GM12878 (cell line): ENCODE data around the gene ME3. TPM values are rescaled to one million over a fixed set of nuclear protein-coding genes. Genes with fewer than 3 reads are reported as not detected.

Experiments
- ATAC-seq: fragments of 200-7000 bp; cut with Tn5 transposase; 3 replicates; pipeline ENCODE4 v1.9.1; 2020; ENCODE audit warnings: mild to moderate bottlenecking, moderate library complexity
- BruUV-seq: library from RNA; stranded (reverse); fragments of 400-500 nt; replicated peaks from 2 replicates; lab custom pipeline; 2021; lab: Mats Ljungman, UMichigan
- CTCF ChIA-PET: fragments of 300-600 bp; sonication (Branson Sonifier 250); formaldehyde crosslinking; extraction: SDS; loops from one replicate; lab custom pipeline; 2021; ENCODE audit warnings: inconsistent platforms; lab: Yijun Ruan, JAX
- POLR2A ChIA-PET: fragments of 350-600 bp; formaldehyde crosslinking; extraction: SDS; loops from one replicate; lab custom pipeline; 2021; ENCODE audit warnings: inconsistent platforms; lab: Charles Lee
- RAD21 ChIA-PET: fragments of 300-600 bp; sonication (Branson Sonifier 250); formaldehyde crosslinking; loops from one replicate; lab custom pipeline; 2023; ENCODE audit warnings: antibody characterized with exemption; ENCODE audit not compliant: unreplicated experiment; lab: Charles Lee
- SMC1A ChIA-PET: fragments of 300-600 bp; sonication (Branson Sonifier 250); formaldehyde crosslinking; loops from one replicate; lab custom pipeline; 2023; ENCODE audit not compliant: unreplicated experiment, uncharacterized antibody; lab: Charles Lee
- DNase-seq: peaks from one replicate; pipeline ENCODE4 v3.0.0-alpha.2; 2011; ENCODE audit warnings: low read depth, low spot score
- FAIRE-seq: peaks from 3 replicates; lab custom pipeline; 2011; peaks lifted over from hg19 to GRCh38; lab: Jason Lieb, UNC
- H2AFZ ChIP-seq: 2 replicates; pipeline ENCODE4 v1.6.0; 2011; ENCODE audit warnings: low read depth, low read length, control low read depth; ENCODE audit not compliant: control insufficient read depth
- H3K27ac ChIP-seq: 2 replicates; pipeline ENCODE4 v1.5.1; 2011; ENCODE audit warnings: control low read depth; ENCODE audit not compliant: control insufficient read depth, insufficient read depth
- H3K27me3 ChIP-seq, 2 experiments: replicated peaks in 1 of 2; 2 replicates each; pipeline versions ENCODE4 v1.6.0 to v1.6.1; 2011; ENCODE audit warnings: low read length in 1 of 2; ENCODE audit not compliant: control insufficient read depth in 2 of 2, insufficient read depth in 2 of 2
- H3K36me3 ChIP-seq, 2 experiments: 2 replicates each; pipeline ENCODE4 v1.5.1; 2011; ENCODE audit warnings: low read length in 1 of 2; ENCODE audit not compliant: control insufficient read depth in 2 of 2, insufficient read depth in 2 of 2
- H3K4me1 ChIP-seq: 2 replicates; pipeline ENCODE4 v1.6.1; 2011; ENCODE audit warnings: mild to moderate bottlenecking, low read length, moderate library complexity, mixed read lengths; ENCODE audit not compliant: control insufficient read depth, insufficient read depth
- H3K4me2 ChIP-seq: 2 replicates; pipeline ENCODE4 v1.6.0; 2011; ENCODE audit warnings: control low read depth; ENCODE audit not compliant: control insufficient read depth, insufficient read depth
- H3K4me3 ChIP-seq: fragments of 200-600 bp; sonication (generic); 2 replicates; pipeline ENCODE4 v1.5.1; 2016
- H3K79me2 ChIP-seq: 2 replicates; pipeline ENCODE4 v1.6.0; 2011; ENCODE audit warnings: low read length; ENCODE audit not compliant: control insufficient read depth, insufficient read depth
- H3K9ac ChIP-seq: 2 replicates; pipeline ENCODE4 v1.8.0; 2011; ENCODE audit warnings: low read length, control low read depth, mixed read lengths; ENCODE audit not compliant: control insufficient read depth, insufficient read depth
- H3K9me3 ChIP-seq: replicated peaks from 3 replicates; pipeline ENCODE4 v1.5.1; 2011; ENCODE audit warnings: mild to moderate bottlenecking, low read length; ENCODE audit not compliant: control insufficient read depth, insufficient read depth
- H4K20me1 ChIP-seq: 2 replicates; pipeline ENCODE4 v1.6.0; 2011; ENCODE audit not compliant: control insufficient read depth, insufficient read depth
- BACH1 ChIP-seq: fragments of 450-650 bp; IDR thresholded peaks from 2 replicates; pipeline ENCODE4 v1.6.1; 2017; ENCODE audit warnings: mild to moderate bottlenecking, borderline replicate concordance
- CBFB ChIP-seq: IDR thresholded peaks from 2 replicates; pipeline ENCODE4 v1.6.1; 2016; ENCODE audit warnings: antibody characterized with exemption, low read depth
- CTCF ChIP-seq, 3 experiments: IDR thresholded peaks in 2 of 3; conservative IDR thresholded peaks in 1 of 3; 2 replicates each; pipeline ENCODE4 v1.5.1; 2011; ENCODE audit warnings: low read depth in 3 of 3, low read length in 3 of 3, mild to moderate bottlenecking in 3 of 3, control low read depth in 2 of 3, moderate library complexity in 2 of 3, inconsistent platforms in 1 of 3, mixed read lengths in 1 of 3; ENCODE audit not compliant: control insufficient read depth in 2 of 3, insufficient read depth in 1 of 3; ENCODE audit errors: extremely low read depth in 1 of 3
- FOXM1 ChIP-seq: IDR thresholded peaks from 2 replicates; pipeline ENCODE4 v1.6.1; 2012; ENCODE audit warnings: low read depth, mild to moderate bottlenecking, inconsistent platforms, low read length, moderate library complexity
- KDM1A ChIP-seq: fragments of 200-600 bp; sonication (generic); IDR thresholded peaks from 2 replicates; pipeline ENCODE4 v1.6.1; 2016; ENCODE audit warnings: borderline replicate concordance
- LARP7 ChIP-seq: fragments of 450-650 bp; IDR thresholded peaks from 2 replicates; pipeline ENCODE4 v1.6.1; 2017; ENCODE audit warnings: mild to moderate bottlenecking
- NFYA ChIP-seq: IDR thresholded peaks from 2 replicates; pipeline ENCODE4 v1.6.1; 2011; ENCODE audit warnings: low read depth, mild to moderate bottlenecking, low read length, improper control_type of control experiment, borderline replicate concordance
- NR2C2 ChIP-seq: IDR thresholded peaks from 2 replicates; pipeline ENCODE4 v1.6.1; 2011; ENCODE audit warnings: borderline replicate concordance, low read depth; ENCODE audit not compliant: control insufficient read depth, insufficient read length
- PBX3 ChIP-seq: IDR thresholded peaks from 2 replicates; pipeline ENCODE4 v1.6.1; 2011; ENCODE audit warnings: mild to moderate bottlenecking, low read depth, low read length, moderate library complexity; ENCODE audit not compliant: insufficient replicate concordance
- RB1 ChIP-seq: fragments of 450-650 bp; formaldehyde crosslinking; IDR thresholded peaks from 2 replicates; pipeline ENCODE4 v1.6.1; 2017; ENCODE audit warnings: mild to moderate bottlenecking, borderline replicate concordance
- RELA ChIP-seq: fragments of 450-650 bp; IDR thresholded peaks from 2 replicates; pipeline ENCODE4 v1.8.0; 2014; ENCODE audit warnings: borderline replicate concordance; ENCODE audit not compliant: partially characterized antibody
- SMC3 ChIP-seq: IDR thresholded peaks from 2 replicates; pipeline ENCODE4 v1.6.1; 2011; ENCODE audit warnings: low read length, improper control_type of control experiment, borderline replicate concordance
- TCF12 ChIP-seq: IDR thresholded peaks from 2 replicates; pipeline ENCODE4 v1.6.1; 2011; ENCODE audit warnings: low read depth, mild to moderate bottlenecking, low read length
- USF1 ChIP-seq: IDR thresholded peaks from 2 replicates; pipeline ENCODE4 v1.6.1; 2011; ENCODE audit warnings: borderline replicate concordance, low read depth, mild to moderate bottlenecking, moderate library complexity, mixed read lengths, low read length; ENCODE audit not compliant: insufficient read depth; ENCODE audit errors: extremely low read length
- WGBS: methylation state at CpG from one replicate; pipeline ENCODE4 v1.1.6; 2016; ENCODE audit warnings: low lambda C conversion rate; ENCODE audit not compliant: insufficient replicate concordance, insufficient coverage; ENCODE audit errors: missing lambda C conversion rate; 5-methylcytosine and 5-hydroxymethylcytosine counted together
- in situ Hi-C: fragments of 300-500 bp; cut with MboI; formaldehyde crosslinking; loops from 9 replicates; pipeline ENCODE4 v1.14.3; 2018; ENCODE audit warnings: mixed read lengths
- intact Hi-C: fragments of 100-400 bp; cut with micrococcal nuclease; formaldehyde crosslinking; loops from one replicate; pipeline ENCODE4 v1.14.2; 2022; ENCODE audit not compliant: unreplicated experiment
- polyA plus RNA-seq, 11 experiments: library from polyadenylated mRNA; depleted of rRNA in 4 of 11; unstranded in 6 of 11; stranded (reverse) in 5 of 11; fragments of >200 nt; fragmentation: Nextera tagmentation in 4 of 11; fragmentation: Illumina TruSeq in 1 of 11; extraction: Ambion mirVana in 4 of 11; extraction: Trizol in 1 of 11; gene quantifications; 1 replicate in 1 of 11; 2 replicates in 10 of 11; pipeline versions ENCODE4 v1.2.1 to v1.2.3, GENCODE V29; 2011 to 2016; ENCODE audit warnings: inconsistent platforms in 2 of 11, missing spikeins in 2 of 11, low read depth in 1 of 11
- total RNA-seq, 4 experiments: library from RNA; depleted of rRNA in 3 of 4; stranded (reverse); fragments of >200 nt in 3 of 4; fragmentation: Illumina TruSeq in 1 of 4; extraction: Trizol in 1 of 4; gene quantifications; 2 replicates each; pipeline versions ENCODE4 v1.2.1 to v1.2.3, GENCODE V29; 2013 to 2021

ME3 gene
- total and polyA plus RNA-seq, 10 of the 15 experiments (the other 5 are each of a cell fraction or from before 2014, with no cell fraction given): 0.06 to 0.40 (median 0.19) TPM; not detected in 2

GRCh38 chr11:86481399-86481798 is 191.0 kb downstream of the ME3 start:
- no TSS peak for BruUV-seq
- DNase-seq (no peak), ATAC-seq (no peak)
- WGBS: 21% methylated on average over 1 of the region's 1 CpG
- H3K27ac ChIP-seq: no peak overlapping the region
- H3K27me3 ChIP-seq: peaks cover 0 to 2% of the 10 kb centered on the region in 2 experiments; a peak in 1 of 4 replicates
- intact Hi-C loops: no loop called here
- H3K4me3 ChIP-seq: no peak overlapping the region
- SMC1A ChIA-PET: interaction anchor here (0.9 to 2.2 kb wide), 7 partner anchors 10 to 127 kb away, joined by 3 to 7 read pairs (median 4); no protein-coding TSS in a partner anchor
- H2AFZ ChIP-seq: no peak overlapping the region
- no peak overlapping the region for H3K4me2 ChIP-seq
- H4K20me1 ChIP-seq: no peaks in the 10 kb centered on the region
- H3K36me3 ChIP-seq: no peaks in the 10 kb centered on the region
- RAD21 ChIA-PET: interaction anchor here (0.8 kb wide), 1 partner anchor 32 kb away, joined by 4 read pairs; no protein-coding TSS in a partner anchor
- H3K9me3 ChIP-seq: no peaks in the 10 kb centered on the region
- no peak for TF ChIP-seq PBX3
- TF ChIP-seq SMC3: no peak
- no peak for TF ChIP-seq NR2C2
- TF ChIP-seq FOXM1: no peak
- no peak for TF ChIP-seq RELA
- TF ChIP-seq, all 136 proteins: peak for 0
- Histone ChIP-seq H3K9ac (no peak overlapping the region), H3K79me2 (no peaks in the 10 kb centered on the region), H3K4me1 (no peaks in the 10 kb centered on the region)
- ChIA-PET CTCF (interaction anchor here (1.5 to 1.9 kb wide), 3 partner anchors 24 to 127 kb away, joined by 3 to 6 read pairs (median 4); no protein-coding TSS in a partner anchor), POLR2A (no interaction called here)
- in situ Hi-C loops: no loop called here
- no peak for FAIRE-seq

- Histone ChIP-seq H3K9ac (no peak overlapping the region), H3K27ac (no peak overlapping the region), H4K20me1 (no peaks in the 10 kb centered on the region), H3K27me3 (peaks cover 0 to 2% of the 10 kb centered on the region in 2 experiments; a peak in 1 of 4 replicates), H3K79me2 (no peaks in the 10 kb centered on the region), H3K36me3 (no peaks in the 10 kb centered on the region), H2AFZ (no peak overlapping the region), H3K4me3 (no peak overlapping the region), H3K4me2 (no peak overlapping the region), H3K4me1 (no peaks in the 10 kb centered on the region), H3K9me3 (no peaks in the 10 kb centered on the region)
- no peak for ATAC-seq
- in situ Hi-C loops: no loop called here
- CTCF ChIA-PET: interaction anchor here (0.7 kb wide), 1 partner anchor 8 kb away, joined by 3 read pairs; no protein-coding TSS in a partner anchor
- POLR2A ChIA-PET: no interaction called here
- SMC1A ChIA-PET: interaction anchor here (1.0 to 1.5 kb wide), 3 partner anchors 8 to 37 kb away, joined by 3 to 4 read pairs (median 4); no protein-coding TSS in a partner anchor
- BruUV-seq: no TSS peak
- RAD21 ChIA-PET: no interaction called here
- DNase-seq: no peak
- intact Hi-C loops: no loop called here
- no peak for FAIRE-seq
- TF ChIP-seq USF1: no peak
- no peak for TF ChIP-seq TCF12
- no peak for TF ChIP-seq KDM1A
- no peak for TF ChIP-seq BACH1
- TF ChIP-seq RB1: no peak
- no peak for TF ChIP-seq CBFB
- no peak for TF ChIP-seq LARP7
- no peak for TF ChIP-seq CTCF (IDR thresholded peaks at IDR 0.05 in 2 of 3, conservative IDR thresholded peaks at IDR 0.05 in 1 of 3; ENCODE audit: control insufficient read depth in 2 of 3, extremely low read depth in 1 of 3, insufficient read depth in 1 of 3, low read depth in 3 of 3, low read length in 3 of 3)
- TF ChIP-seq NFYA: no peak
These were observed 194.1 kb downstream of the ME3 start for GRCh38 chr11:86478348-86478747.
